CD4-positive, alpha-beta T cell treated with Interleukin-6 for 4 hours (primary cell): ENCODE measurements around the gene PMCH.
A peak's percentile ranks its signal among the peaks of the same experiment; 100 is the strongest.
"Not testable (repeated sequence)": the region's sequence is repeated elsewhere in the genome, so short reads cannot be mapped to it uniquely, and the experiment has no call there.

Experiments
- DNase-seq: peaks from one replicate; pipeline ENCODE4 v3.0.0-alpha.2; 2020; ENCODE audit warnings: mixed read lengths

PMCH gene

GRCh38 chr12:102197789-102198188, at the start of gene PMCH:
PMCH (minus strand) TSS chr12:102197833; CDS start chr12:102197770, 63 bp downstream.
- no peak for DNase-seq

- not testable (repeated sequence) for DNase-seq
Measured at GRCh38 chr12:102240859-102241258, 43.2 kb upstream of the PMCH start.

GRCh38 chr12:102234599-102234998, 37.0 kb upstream of the PMCH start:
- DNase-seq: no peak

GRCh38 chr12:102232446-102232845, 34.8 kb upstream of the PMCH start:
- no peak for DNase-seq

GRCh38 chr12:102232036-102232435, 34.4 kb upstream of the PMCH start:
- DNase-seq: no peak

GRCh38 chr12:102227954-102228353, 30.3 kb upstream of the PMCH start:
- DNase-seq: no peak

- no peak for DNase-seq
Measured at GRCh38 chr12:102220736-102221135, 23.1 kb upstream of the PMCH start.

- DNase-seq: no peak
Measured at GRCh38 chr12:102215992-102216691, 18.5 kb upstream of the PMCH start.

GRCh38 chr12:102204025-102204424, 6.4 kb upstream of the PMCH start:
- no peak for DNase-seq

GRCh38 chr12:102202556-102202955, 4.9 kb upstream of the PMCH start:
- DNase-seq: no peak

GRCh38 chr12:102201436-102202061, 3.9 kb upstream of the PMCH start:
- no peak for DNase-seq

- DNase-seq: no peak
Measured at GRCh38 chr12:102195826-102196225, 1.8 kb downstream of the PMCH start.

- no peak for DNase-seq
Measured at GRCh38 chr12:102182635-102183034, 15.0 kb downstream of the PMCH start.

- DNase-seq: no peak
Measured at GRCh38 chr12:102174761-102175160, 22.9 kb downstream of the PMCH start.

- no peak for DNase-seq
Measured at GRCh38 chr12:102174117-102174516, 23.5 kb downstream of the PMCH start.

- DNase-seq: no peak
Measured at GRCh38 chr12:102172436-102172835, 25.2 kb downstream of the PMCH start.

- no peak for DNase-seq
Measured at GRCh38 chr12:102171951-102172350, 25.7 kb downstream of the PMCH start.

GRCh38 chr12:102169922-102170621, 27.6 kb downstream of the PMCH start:
- peak; percentile 3 for DNase-seq

- DNase-seq: no peak
Measured at GRCh38 chr12:102167821-102168604, 29.6 kb downstream of the PMCH start.

- no peak for DNase-seq
Measured at GRCh38 chr12:102163383-102163782, 34.2 kb downstream of the PMCH start.

GRCh38 chr12:102155206-102155605, 42.4 kb downstream of the PMCH start:
- not testable (repeated sequence) for DNase-seq

GRCh38 chr12:102147062-102147587, 50.5 kb downstream of the PMCH start:
- DNase-seq: not testable (repeated sequence)
